HG03460 (cell line): ENCODE data around the gene CDH15.

ENCODE experiments used
- ATAC-seq: cut with Tn5 transposase; IDR thresholded peaks from one replicate; pipeline ENCODE4 v1.9.1; 2021; ENCODE audit not compliant: unreplicated experiment

Gene CDH15

DNA sequence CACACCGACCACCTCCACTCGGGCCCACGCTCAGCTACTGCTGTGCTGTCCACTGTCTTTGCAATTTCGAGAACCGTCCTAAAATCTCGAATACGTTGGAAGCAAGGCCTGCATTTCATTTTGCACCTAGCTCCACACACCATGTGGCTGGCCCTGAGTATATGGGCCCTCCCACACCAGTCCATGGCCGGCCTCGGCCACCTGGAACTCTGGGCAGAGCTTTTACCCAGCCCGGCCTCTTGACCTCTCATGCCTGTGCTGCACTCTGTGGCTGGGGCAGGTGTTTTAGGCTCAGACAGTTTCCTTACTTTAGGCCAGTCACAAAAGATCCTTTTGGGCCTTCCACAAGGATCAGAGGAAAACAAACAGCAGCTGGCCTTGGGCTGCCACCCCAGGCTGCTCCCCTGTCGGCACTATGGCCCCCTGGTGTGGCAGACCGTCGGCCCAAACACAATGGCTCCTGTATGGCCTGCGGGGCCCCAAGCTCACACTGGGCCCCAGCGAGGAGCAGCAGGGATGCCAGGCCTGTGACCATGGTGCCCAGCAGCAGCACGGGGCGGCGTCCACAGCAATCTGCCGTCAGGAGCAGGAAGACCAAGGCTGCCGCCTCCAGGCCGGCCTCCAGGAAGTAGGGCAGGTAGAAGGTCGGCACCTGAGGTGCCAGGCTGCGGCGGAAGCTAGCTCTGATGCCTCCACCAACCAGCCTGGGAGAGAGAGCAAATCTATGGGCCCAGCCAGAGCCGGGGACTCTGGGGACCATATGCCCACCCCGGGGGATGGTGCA lies 26.3 kb downstream of the CDH15 start:
- ATAC-seq: no peak

DNA sequence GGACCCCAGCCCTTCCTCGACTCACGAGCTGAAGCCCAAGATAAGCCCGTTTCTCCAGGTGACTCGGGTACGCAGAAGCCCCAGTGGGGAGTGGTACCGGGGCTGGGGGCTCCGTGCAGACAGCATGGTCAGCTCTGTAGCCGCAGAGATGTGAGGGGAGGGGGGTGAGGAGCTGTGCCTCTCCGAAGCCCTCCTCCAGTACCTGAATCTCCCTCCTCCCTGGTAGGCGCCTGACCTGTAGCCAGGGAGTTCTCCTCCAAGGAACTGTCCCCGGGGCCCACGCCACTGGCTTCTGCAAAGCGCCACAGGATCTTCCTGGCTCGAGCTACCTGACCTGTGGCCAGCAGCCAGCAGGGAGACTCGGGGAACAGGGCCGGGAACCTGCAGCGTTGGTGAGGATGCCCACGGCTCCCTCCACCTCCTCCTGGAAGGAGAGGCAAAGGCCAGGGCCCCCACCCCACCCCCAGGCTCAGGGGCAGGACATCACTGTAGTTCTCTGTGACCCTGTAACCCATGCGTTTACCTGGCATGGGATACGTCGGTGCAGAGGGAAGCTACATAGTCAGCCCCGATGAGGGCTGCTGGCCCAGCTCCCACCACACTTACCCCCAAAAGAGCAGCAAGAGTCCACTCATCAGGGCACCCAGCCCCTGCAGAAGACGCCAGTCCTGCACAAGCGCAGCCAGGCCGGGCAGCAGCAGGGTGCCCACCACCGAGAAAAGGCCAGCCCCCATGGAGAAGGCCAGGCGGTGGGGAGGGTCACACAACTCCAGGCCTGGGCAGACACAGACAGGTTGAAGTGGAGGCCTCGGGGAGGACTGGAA lies 27.1 kb downstream of the CDH15 start:
- ATAC-seq: no peak

DNA sequence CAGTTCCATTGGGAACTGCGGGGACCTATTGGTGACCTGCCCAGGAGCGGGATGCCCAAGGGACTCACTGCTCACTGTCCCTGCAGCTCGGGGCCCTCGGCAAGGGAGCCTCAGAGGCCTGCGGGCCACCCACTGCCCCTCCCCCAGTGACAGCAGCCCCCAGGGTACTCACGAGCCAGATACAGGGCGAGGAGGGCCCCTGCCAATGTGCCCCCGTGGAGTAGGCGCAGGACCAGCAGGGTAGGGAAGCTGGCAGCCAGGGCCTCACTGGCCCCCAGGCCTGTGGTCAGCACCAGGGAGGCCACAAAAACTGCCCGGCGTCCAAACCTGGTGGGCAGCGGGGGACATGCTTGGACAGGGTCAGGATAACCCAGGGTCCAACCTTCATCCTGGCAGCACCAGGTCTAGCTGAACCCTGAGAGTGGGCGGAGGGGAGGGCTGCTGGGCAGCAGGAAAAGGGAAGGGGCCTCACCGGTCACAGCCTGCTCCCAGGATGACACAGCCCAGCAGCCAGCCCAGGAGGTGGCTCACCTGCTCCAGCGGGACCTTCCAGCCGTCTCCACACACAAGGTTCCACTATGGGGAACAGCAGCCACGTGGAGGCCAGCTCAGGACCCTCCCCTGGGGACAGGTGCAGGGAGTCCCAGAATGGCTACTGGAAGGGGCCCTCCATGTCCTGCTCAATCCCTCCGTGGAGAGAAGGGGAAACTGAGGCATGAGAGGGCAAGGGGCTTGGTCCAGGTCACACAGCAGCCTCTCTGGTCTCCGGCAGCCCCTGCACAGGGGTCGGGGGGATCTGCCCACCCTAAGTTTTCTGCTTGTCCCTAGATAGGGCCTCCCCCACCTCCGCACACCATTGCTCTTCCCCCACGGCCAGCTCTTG lies 27.9 kb downstream of the CDH15 start:
- no peak for ATAC-seq

DNA sequence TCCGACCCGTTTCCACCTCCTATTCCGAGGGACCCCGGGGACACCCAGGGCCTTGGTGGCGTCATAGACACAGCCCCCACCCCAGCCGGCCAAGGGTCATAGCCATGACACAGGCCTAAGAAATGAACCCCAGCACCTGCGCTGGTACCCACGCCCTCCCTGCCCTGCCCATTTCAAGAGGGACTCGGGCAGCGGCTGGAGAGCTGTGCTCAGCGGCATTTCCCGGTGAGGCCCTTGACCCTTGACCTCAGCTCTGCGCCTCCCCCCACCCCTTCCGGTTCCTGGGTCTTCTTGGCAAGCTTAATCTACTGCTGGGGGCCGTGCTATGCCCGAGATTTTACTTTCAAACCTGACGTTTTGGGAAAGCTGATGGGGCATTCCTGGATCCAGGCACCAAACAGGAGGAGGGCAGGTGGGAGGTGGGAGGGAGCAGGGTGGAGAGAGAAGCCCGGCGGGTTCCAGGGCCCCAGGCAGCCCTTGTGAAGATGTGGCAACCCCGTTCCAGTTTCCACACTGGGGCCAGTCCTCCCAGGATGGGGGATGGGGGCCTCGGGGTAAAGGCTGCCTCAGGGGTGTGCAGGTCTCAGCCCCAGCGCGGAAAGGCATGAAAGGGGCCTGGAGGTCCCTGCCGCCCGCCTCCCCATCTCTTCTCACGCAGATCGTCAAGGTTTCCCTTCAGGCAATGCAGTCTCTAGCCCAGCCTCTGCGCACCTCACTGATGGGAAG lies 28.7 kb downstream of the CDH15 start, which contains the start of gene SLC22A31:
SLC22A31 (minus strand) TSS at position 414 of the 726 bp plus-strand sequence; CDS start at position 378, 36 bp downstream.
- ATAC-seq: no peak

DNA sequence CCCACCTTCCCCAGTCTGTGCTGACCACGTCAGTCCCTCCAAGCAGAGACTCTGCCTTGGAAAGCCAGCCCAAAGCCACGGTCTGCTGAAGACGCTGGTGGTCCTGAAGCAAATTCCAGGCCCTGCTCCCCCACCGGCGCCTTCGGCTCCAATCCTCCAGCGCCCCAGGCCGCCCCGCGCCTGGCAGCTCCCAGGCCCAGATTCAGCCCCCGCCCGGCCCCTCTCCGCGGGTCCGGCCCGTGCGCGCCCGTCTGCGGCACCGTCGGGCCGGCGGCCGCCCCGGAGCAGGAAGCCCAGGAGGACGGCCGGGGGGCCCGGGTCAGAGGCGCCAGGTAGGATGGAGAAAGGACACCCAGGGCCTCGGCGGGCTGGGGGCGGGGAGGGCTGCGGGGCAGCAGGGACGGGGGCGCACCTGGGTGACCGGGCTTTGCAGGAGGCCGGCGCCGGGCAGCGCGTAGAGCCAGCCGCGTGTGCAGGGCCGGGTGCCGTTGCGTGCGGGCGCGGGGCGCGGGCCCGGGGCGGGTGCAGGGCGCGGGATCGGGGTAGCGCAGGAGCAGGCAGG lies 29.4 kb downstream of the CDH15 start:
- ATAC-seq: no peak

DNA sequence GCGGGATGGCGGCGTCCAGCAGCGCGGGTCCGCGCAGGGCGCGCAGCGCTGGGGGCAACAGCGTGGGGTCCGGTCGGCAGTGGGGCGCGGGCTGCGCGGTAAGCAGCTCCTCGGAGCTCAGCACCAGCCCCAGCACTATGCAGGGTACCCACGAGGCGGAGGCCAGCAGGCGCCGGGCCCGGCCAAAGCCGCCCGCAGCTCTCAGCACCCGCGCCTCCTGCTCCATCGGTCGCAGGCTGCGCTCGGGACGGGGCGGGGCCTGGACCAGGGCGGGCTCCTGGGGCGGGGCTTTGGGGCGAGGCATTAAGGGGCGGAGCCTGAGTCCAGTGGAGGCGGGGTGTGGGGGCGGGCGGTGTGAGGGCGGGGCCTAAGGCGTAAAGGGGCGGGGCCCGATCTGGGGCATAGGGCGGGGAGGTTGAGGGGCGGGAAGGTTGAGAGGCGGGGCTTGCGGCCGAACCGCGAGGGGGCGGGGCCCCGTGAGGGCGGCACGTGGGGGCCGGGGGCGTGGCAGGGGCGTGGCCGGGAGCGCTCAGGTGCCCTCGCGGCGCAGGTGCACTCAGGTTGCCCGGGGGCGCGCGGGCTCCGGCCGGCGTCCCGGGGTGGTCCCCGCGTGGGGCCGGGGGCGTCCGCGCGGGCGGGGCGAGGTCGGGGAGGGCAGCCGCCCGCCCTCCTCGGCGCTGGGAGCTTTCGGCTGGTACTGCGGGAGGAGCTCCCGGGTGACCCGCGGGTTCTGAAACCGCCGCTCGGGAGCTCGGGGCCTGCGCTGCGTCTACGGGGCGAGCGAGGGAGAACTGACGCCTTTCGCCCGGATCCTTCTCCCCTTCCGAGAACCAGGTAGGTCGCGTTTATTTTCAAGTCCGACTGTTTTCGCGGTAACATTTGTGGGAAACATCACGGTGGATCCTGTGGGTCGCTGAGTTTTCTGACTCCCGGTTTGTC lies 30.2 kb downstream of the CDH15 start:
- no peak for ATAC-seq

DNA sequence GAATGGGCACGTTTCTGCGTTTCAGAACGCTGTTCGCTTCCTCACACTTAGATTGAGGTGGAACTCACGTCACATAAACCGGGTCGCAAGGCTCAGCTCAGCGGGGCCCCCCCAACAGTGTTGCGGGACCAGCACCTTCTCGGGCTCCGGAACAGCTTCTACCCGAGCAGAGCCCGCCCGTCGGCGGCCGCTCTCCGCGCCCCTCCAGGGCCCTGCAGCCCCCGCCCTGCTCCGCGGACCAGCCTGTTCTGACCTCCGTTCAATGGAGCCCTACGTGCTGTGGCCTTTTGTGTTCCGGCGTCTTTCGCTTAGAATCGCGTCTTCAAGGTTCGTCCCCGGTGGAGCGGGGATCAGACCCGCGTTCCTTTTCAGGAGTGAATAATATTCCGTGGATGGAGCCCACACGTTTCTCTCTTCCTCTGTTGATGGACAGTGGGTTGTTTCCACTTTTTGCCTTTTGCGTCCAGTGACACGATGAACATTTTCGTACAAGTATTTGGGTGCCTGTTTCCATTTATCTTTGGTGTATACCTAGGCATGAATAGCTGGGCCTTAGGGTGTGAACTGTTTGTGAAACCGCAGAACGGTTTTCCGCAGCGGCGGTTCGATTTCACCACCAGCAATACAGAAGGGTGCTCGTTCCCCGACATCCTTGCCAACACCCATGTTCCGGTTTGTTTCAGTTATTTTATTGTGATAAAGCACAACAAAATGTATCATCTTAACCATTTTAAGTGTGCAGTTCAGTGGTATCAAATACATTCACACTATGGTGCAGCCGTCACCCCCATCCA lies 31.1 kb downstream of the CDH15 start:
- no peak for ATAC-seq

DNA sequence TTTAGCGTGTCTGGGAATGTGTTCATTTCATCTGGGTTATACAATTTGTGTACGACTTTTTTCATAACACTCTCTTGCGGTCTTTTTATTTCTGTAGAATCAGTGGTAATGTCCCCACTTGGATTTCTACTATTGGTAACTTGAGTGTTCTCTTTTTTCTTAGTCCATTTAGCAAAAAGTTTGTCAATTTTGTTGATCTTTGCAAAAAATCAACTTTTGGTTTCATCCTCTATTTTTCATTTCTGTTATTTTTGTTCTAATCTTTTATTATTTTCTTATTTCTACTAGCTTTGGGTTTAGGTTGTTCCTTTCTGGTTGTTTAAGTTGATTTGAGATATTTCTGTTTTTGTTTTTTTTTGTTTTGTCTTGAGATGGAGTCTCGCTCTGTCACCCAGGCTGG lies 36.4 kb downstream of the CDH15 start:
- no peak for ATAC-seq

DNA sequence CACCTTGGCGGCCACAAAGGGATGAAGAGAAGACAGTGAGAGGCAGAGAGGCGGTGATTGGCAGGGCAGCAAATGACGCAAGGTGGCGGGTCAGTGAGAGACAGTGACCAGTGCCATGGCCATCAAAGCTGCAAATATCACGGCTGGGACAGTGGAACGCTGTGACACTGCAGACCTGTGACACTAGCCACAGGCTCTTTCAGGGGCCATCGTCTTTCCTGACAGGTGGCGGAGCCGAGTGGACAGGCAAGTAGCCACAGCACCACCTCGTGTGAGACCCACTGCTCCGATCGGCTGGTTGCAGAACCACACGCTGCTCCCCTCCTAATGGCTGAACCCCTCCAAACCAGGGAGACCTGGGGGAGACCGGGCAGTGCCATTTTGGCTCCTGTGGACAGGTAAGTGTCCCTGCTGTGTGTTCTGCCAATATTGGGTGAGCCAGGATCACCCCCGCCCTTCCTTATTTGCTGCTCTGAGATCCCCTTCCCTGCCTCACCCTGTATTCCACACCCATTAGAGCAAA lies 38.0 kb downstream of the CDH15 start:
- ATAC-seq: no peak

DNA sequence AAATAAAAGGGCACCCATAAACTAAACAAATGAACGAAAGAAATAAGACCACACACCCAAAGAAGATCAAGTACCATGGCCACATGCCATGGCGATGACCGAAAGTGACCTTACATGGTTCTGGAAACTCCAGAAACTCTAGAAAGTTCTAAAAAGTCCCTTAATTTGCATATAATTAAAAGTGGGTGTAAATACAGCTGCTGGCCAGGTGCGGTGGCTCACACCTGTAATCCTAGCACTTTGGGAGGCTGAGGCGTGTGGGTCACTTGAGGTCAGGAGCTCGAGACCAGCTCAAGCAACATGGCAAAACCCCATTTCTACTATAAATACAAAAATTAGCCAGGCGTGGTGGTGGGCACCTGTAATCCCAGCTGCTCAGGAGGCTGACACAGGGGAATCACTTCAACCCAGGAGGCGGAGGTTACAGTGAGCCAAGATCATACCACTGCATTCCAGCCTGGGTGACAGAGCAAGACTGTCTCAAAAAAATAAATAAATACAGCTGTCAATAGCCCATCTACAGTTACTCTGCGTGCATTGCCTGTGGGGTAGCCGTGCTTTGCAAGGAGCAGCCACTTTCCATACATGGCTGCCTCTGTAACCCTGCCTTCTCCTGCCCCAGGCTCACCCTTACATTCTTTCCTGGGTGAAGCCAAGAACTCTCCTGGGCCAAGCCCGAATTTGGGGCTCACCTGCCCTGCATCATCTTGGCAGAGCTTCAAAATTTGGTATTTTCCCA lies 38.8 kb downstream of the CDH15 start:
- ATAC-seq: no peak

DNA sequence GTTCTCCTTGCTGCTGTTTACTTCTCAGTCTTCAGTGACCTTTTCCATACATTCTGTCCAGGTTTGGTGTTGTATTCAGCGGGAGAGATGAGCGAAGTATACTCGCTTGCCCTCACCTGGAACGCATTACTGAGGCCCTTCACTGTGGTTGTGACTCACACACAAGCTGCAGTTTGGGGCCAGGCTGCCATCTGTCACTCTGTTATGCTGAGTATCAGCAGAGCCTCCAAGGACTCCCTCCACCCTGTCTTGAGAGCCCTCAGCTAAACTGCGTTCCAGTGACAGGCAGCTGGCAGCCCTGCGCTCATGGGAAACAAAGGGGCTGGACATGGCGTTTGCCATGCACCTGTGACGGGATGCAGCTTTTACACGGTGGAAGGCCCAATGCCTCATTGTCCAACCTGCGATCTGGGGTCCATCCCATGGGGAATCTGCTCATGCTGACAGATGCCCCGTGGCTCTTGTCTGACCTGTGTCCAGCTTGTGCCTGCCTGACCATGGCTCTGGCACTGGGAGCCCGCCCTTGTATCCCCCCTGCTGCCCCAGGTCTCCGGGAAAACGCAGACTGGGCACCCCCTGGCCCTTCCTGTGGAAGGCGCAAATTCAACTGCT lies 39.5 kb downstream of the CDH15 start:
- ATAC-seq: no peak

DNA sequence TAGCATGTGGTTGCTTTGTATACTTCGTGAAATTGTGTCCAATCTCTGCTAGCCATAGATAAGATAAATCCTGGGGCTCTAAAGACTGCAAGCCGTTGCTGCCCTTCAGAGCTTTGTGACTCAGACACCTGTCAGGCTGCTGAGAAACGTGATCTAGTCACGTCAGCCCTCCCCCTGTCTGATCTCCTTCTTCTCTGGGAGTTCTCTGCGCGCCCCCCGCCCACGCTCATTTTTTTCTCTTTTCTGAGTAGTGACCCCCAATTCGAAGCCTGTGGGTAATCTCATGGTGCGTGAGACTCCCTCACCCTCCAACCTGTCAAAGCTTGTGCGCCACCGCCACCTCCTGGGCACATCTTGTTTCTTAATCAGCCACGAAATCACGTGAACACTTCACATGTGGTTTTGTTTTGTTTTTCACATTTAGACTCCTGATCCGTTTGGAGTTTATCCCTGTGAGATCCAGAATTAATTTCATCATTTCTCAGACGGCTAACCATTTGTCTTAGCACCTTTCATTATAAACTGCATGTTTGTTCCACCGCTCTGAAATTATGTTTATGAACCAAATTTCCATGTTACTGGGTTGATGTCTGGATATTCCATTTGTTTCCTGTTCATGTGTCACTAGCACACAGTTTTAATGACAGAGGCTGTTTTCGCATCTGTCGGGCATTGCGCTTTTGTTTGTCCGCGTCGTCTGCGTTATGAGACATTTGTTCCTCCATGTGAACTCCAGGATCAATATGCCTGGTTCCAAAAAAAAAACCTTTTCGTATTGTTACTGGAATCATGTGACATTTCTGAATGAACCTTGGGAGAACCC lies 45.0 kb downstream of the CDH15 start:
- no peak for ATAC-seq

DNA sequence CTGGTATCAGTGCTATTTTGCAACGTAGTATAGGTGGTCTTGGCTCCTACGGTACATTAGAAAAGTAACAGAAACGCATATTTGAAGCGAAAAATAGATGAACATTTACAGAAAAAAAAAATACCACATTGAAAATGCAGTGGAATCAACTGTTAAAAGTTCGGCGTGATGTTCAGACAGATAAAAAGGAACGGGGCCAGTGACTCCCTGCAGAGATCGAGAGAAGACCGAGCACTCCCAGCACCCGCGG lies 45.5 kb downstream of the CDH15 start:
- no peak for ATAC-seq

DNA sequence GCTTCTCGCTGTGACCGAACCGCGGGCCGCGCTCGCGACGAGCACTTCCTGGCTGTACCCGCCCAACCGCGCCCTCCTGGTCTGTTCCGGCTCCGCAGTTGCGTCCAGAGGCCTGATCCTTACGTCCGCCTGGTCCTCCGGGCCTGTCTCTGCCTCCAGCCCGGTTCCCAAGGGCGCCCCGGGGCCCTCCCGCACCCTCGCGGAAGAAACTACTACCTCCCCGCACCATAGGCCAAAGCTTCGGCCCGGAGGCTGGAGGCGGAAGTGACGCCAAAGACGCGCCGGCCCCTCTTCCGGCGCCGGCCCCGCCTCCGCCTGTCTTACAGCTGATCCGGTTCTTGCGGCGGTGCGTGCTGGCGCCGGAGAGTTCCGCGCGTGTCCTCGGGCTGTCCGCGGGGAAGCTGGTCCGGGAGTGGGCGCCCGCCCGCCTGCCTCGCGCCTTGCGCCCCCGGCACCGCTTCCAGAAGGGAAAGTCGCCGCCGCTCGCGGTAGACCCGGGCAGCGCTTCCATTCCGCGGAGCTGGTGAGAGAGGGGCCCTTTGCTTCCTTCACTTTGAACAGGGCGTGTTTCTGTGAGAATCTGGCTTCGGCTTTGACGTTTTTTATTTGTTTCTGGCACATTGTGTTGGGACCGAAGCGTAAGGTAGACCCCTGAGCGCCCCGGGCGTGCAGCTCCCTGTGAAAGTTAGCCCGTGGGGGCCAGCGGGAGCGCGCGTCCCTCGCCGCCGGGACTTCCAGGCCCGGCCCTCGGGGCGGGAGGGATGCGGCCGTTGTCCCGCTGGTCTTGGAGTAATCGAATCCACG lies 46.0 kb downstream of the CDH15 start, which contains the start of gene ZNF778:
ZNF778 (plus strand) TSS at position 316 of the 804 bp plus-strand sequence. CDS start 3,425 bp downstream, outside the sequence.
- peak; percentile 78 for ATAC-seq

DNA sequence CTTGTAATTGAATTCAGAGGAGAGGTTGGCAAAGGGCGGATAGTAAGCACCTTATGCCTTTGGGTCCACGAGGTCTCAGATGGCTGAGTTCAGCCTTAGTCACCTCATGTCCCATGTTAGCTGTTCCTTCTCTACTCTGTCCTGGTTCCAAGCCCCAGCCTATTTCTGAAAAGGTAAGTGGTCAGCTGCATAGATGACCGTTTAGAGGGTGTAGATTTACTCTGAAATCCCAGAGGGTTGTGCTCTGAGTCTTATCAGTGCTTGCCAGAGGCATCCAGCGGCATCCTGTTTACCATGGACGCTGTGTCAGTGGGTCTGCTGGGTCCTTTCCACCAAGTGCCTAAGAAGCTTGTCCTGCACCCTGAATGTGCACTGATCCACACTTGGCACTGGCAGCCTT lies 47.8 kb downstream of the CDH15 start:
- no peak for ATAC-seq
